ENCODE results near the gene BMI1.
"Not testable (repeated sequence)": the region's sequence is repeated elsewhere in the genome, so short reads cannot be mapped to it uniquely, and the experiment has no call there.

The BMI1 gene

GRCh38 chr10:22340329-22341189 lies 19.7 kb downstream of the BMI1 start:
- peak; percentile 5 for DNase-seq

- no peak for DNase-seq
Measured at GRCh38 chr10:22341190-22341925, 20.5 kb downstream of the BMI1 start.

DNA sequence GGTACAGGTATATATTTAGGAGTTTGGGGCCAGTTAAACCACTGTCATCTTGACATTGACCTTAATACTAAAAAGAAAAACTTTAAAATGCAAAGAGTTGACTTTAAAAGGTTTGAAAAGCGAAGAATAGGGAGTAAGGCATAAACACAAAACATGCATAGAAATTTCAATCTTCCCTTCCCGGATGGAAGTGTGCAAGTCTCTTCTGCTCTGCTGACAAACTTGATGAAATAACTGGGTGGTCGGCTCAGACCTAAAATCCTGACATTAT lies 21.0 kb downstream of the BMI1 start:
- no peak for DNase-seq

- DNase-seq, result no peak
Measured at GRCh38 chr10:22342421-22342820, 21.5 kb downstream of the BMI1 start.

GRCh38 chr10:22343731-22344130 lies 22.8 kb downstream of the BMI1 start:
- DNase-seq, result no peak

DNA sequence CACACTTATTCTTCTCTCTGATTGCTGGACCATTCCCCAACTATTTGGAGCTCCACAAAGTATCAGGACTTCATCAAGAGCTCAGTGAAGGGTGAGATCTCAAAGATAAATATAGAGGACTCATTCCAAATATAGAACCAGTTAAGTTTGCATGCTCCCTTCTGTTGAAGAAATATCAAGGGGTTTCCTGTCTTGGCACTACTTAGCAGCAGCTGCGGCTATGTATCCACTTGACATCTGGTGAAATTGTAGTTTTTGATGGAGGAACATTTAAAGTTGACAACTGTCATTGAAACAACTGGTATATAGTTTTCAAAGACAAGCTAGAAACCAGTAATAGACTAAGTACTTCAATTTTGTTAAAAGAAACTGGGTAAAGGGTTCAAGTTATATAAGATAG lies 23.4 kb downstream of the BMI1 start:
- no peak for DNase-seq

GRCh38 chr10:22344781-22345300 lies 23.9 kb downstream of the BMI1 start:
- no peak for DNase-seq

DNA sequence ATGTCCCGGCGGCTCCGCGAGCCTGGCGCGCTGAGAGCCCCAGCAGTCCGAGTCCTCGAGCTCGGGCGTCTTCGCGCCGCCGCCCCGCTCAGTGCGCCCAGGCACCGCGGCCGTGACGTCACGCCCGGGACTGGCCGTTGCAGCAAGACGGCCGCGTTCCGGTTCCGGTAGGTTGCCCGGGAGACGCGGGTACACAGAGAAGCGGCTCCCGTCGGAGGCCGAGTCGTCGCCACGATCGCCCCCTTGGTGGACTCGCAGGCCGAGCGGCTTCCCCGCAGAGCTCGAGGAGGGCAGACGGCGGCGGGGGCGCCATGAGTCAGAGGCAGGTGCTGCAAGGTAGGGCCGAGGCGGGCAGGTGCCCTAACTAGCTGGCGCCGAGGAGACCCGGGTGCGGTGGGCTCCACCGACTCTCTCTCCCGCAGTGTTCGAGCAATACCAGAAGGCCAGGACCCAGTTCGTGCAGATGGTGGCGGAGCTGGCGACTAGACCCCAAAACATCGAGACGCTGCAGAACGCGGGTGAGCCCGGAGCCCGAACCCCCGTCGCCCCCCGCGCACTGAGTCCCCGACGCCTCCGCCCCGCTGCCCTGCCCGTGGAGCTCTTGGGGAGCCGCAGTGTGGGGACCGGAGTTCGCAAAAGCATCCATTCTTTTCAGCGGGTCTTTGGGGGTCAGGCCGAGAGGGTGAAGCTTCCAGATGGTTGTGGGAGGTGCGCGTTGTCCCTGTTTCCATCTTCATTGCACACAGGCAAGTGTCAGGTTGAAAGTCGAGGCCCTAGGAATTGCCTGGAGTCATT lies 24.6 kb downstream of the BMI1 start, which contains the start of gene SPAG6:
Gene SPAG6 (plus strand): TSS at position 196 of the 795 bp plus-strand sequence. CDS start 116 bp downstream, at position 312.
- peak; percentile 62 for DNase-seq

- no peak for DNase-seq
Measured at GRCh38 chr10:22346096-22346661, 25.3 kb downstream of the BMI1 start.

DNA sequence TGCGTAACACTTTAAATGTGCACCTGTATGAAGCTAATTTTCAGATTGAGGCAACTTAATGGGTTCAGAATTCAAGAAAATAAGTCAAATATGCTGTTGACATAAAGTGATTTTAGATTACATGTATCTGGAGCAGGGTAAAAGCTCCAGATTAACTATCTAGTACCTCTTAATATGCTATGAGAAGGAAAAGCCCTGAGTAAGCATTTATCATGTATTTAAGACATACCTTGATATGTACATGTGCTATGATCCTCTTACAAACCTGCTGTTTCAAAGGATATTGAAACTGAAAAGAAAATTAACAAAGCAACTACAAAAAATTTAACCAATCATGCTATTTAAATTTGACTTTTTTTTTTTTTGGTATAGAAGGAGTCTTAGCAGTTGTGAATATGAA lies 28.9 kb downstream of the BMI1 start:
- DNase-seq, result no peak

DNA sequence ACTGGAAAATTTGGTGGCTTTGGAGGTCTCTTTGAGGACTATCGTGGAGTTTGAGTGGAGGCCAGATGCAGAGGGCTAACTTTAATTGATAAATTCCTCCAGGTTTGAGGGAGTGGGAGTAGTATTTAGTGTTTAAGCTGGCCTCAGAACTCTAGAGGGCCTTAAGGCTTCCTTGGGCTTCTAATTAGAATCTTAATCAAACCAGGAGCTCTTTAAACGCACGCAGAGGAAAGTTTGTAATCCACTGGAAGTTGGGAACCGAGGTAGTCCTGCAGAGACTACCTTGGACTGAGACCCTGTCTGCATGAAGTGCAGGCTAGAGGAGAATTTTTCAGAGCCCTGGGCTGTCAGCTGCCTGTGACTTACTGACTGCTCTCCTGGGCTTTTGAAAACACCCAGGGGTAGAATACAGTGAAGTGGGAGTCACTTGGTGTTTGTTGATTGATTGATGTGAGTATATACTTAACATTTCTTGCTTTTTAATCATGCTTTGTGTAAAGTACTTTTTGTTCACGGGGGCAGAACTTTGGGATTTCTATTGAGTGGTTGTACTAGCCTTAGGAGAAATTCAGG lies 30.3 kb downstream of the BMI1 start:
- no peak for DNase-seq

- no peak for DNase-seq
Measured at GRCh38 chr10:22356324-22356873, 35.5 kb downstream of the BMI1 start.

GRCh38 chr10:22357770-22358169 lies 36.9 kb downstream of the BMI1 start:
- not testable (repeated sequence) for DNase-seq

GRCh38 chr10:22363305-22363704 lies 42.4 kb downstream of the BMI1 start:
- DNase-seq, result no peak

GRCh38 chr10:22364407-22365140 lies 43.7 kb downstream of the BMI1 start:
- DNase-seq, result no peak

DNA sequence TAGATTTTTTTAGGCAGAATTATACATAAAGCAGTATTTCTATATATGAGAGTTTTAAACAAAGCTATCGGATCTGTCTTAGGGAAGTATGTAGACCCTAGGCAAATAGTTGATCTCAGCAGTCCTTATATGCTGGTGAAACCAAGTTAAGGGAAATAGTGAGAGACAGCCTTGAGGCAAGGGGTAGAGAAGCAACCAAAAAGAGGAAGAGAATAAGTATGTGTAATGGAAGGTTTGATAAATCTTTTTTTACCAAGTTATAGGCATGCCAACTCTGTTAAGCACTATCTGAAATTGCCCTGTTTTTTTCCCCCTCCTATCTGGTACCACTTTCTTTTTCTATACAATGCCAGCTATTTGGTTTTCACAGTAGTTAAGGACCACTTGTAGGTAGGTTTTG lies 44.3 kb downstream of the BMI1 start:
- DNase-seq, result no peak

- DNase-seq, result no peak
Measured at GRCh38 chr10:22365644-22366434, 44.9 kb downstream of the BMI1 start.

DNA sequence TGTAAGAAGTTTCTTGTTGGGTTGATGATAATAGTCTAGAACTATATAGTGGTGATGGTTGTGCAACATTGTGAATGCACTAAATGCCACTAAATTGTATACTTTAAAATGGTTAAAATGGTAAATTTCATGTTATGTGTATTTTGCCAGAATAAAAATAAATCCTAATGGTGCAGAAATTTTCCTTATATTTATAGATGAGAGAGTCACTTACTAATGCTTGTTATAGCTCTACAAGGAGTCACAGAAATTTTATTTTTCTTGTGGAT lies 45.5 kb downstream of the BMI1 start:
- DNase-seq, result no peak

DNA sequence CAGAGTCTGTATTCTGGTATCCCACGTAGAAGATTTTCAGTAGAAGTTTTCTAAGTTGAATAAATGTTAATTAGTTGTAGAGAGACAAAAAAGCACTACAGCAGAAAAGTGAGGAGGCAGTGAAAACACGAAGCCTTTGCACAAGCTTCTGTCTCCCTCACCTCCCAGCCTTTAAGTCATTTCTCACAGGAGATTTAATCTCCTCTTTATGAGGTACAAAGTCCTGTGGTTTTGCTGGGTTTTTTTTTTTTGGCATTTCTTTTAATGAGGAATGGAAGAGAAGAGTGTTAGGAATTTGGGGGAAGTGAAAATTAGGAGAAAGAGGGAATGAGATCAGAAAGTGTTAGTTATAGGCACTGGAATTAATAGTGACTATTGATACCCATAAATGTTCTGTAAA lies 45.9 kb downstream of the BMI1 start:
- DNase-seq, result no peak

DNA sequence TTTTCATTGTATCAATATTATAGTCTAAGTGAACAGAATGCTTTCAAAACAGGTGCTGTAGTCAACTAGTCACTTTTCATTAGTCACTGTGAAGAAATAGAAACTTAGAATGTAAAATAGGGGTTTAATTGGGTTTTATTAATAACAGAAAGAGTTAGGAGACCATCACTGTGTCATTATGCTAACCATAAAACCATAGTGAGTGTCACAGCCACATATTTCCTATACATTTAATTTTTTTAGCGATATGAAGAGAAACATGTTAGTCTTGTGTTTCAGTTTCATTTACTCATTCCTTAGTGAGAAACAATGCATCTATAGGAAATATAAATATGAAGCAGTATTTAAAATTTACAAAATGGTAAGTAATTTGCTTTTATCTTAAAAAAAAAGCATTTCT lies 46.6 kb downstream of the BMI1 start:
- no peak for DNase-seq

- no peak for DNase-seq
Measured at GRCh38 chr10:22368402-22368801, 47.5 kb downstream of the BMI1 start.

Data from DMS153 (cell line).